GM19395 (cell line): ENCODE results near the gene RUNX3.
A peak's percentile ranks its signal among the peaks of the same experiment; 100 is the strongest.

ENCODE experiments used
- ATAC-seq: cut with Tn5 transposase; IDR thresholded peaks from one replicate; pipeline ENCODE4 v1.9.1; 2021; ENCODE audit warnings: mild to moderate bottlenecking, moderate library complexity; ENCODE audit not compliant: unreplicated experiment

Gene RUNX3

DNA sequence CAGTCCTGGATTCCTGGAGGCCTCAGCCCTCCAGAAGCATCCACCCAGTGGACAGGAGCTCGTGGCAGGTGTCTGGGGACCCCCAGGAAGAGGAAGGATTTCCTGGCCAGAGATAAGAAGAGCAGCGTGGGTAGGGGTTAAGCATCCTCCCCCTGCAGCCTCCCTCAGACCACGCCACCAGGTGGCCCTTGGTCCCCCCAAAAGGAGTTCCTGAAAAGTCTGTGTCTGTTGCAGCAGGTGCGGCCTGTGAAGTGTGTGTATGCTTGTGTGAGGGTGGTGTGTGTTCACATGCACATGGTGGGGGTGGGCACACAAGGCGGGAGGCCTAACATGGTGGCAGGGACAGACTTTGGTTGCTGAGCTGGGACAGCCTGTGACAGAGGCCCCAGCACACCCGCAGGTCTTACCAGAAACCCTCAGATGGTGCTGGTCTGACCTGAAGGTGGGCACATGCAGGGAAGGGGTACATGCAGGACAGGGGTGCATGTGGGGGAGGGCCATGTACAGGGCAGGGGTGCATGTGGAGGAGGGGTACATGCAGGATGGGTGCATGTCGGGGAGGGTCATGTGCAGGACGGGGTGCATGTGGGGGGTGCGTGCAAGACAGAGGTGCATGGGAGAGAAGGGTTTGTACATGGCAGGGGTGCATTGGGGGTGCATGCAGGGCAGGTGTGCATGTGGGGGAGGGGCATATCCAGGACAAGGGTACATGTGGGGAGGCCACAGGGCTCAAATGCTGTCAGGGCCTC is 18.2 kb upstream of the RUNX3 start:
- no peak for ATAC-seq

DNA sequence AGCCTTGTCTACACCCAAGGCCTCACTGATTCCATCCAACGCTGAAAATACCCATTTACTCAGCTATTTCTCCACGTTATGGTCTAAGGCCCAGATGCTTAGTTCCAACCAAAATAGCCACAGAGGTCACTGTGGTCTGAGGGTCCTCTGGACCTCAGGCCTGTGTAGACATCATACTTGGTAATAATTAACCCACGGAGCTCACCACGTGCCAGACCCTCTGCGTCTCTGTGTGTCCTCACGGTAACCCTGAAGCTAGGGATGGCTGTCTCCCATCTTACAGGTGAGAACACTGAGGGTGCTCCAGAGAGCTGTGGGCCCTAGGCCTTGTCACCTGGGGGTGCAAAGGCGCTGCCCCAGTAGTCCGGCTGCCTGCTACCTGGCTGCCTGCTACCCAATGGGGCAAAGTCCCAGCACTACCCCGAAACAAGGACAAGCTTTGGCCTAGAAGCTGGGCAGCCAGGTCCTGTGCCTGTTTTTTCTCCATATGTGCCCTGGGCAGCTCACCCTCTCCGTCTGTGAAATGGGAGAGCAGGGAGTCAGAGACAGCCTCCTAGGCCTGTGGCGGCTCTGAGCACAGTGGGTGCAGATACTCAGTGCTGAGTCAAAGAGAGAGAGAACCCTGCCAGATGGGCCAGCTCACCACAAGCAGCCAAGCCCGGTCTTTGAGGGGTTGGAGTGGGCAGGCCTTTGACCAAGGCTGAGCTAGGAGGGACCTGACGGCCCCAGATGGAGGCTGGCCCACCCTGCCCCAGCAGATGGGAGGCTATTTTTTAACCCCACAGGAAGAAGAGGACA is 17.0 kb upstream of the RUNX3 start:
- peak; percentile 91 for ATAC-seq

DNA sequence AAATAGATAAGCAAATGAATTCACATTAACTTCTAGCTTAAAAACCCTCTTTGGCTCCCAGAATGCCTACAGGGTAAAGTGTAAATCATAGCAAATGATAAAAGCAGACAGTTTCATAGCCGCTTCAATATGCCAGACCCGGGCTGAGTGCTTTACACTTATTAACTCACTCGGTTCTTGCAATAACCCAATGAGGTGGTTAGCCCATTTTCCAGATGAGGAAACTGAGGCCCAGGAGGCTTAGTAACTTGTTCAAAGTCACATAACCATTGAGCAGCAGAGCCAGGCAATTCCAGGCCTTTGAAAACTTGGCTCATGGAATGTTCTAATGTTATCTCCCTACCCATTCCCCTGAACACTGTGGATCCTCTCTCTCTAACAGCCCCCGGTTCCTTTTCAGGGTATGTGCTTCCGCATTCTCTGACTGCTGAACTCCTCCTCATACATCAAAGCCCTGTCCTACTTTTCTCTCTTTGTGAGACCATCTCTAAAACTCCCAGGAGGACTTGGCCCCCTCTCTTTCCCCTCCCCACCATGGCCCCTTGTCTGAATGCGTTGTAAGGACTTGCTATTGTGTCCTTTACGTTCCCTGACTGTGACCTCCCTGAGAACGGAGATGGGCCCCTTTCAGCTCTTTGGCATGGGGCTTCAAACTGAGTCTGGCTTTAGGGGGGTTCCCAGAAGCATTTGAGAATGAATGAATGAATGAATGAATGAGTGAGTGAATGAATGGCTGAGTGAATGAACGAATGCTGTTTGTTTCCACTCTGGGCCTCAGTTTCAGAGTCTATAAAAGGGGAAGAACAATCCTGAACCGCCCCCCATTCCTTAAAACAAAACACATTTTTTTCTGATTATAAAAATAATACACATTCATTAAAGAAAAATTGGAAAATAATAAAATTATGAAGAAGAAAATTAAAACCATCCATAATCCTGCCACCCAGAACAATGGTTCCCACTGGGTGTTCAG is 15.6 kb upstream of the RUNX3 start:
- no peak for ATAC-seq

DNA sequence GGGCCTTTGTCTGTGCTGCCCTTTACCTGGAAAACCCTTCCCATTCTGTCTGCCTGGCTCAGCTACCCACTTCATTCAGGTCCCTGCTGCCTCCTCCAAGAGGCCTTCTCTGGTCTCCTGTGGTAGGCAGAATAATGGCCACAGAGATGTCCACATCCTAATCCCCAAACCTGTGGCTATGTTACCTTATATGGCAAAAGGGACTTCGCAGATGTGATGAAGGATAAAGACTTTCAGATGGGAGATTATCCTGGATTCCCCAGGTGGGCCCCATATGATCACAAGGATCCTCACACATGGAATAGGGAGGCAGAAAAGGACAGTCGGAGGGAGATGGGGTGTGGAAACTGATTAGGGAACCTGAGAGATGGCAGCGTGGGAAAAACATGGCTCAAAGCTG is 14.2 kb upstream of the RUNX3 start:
- ATAC-seq = no peak

DNA sequence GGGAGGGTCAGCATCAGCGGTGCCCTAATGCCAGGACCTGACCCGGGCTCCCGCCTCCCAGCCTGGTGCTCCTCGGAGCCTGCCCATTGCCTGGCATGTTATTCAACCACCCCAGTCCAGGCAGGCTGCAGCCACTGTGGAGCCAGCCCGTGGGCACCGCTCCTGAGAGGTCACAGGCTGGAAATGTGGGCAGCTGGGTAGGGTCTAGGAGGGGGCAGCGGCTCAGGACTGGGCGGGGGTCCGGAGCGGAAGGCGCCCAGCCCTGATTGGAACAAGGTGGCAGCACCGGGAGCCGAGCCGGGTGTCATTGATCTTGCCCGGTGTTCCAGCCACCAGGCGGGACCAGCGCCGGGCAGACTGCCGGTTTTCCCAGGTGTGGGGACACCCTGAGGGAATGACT is 12.7 kb upstream of the RUNX3 start:
- ATAC-seq = no peak

DNA sequence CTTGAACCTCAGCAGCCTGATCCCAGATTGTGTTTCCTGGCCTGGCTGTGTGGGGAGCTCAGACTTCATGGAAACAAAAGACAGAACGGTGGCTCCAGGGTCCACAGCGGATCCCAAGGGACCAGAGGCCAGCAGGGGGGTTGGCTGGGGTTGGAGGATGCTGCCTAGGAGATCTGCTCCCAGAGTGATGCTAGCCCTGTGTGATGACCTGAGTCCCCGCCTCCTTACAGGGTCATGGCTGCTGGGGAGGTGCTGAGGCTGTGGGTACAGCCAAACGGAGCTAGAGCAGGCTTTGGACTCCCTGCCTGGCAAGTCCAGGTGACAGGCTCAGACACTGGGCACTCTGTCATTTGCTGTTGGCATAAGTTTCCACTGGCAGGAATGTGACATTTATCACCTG is 11.5 kb upstream of the RUNX3 start:
- no peak for ATAC-seq

DNA sequence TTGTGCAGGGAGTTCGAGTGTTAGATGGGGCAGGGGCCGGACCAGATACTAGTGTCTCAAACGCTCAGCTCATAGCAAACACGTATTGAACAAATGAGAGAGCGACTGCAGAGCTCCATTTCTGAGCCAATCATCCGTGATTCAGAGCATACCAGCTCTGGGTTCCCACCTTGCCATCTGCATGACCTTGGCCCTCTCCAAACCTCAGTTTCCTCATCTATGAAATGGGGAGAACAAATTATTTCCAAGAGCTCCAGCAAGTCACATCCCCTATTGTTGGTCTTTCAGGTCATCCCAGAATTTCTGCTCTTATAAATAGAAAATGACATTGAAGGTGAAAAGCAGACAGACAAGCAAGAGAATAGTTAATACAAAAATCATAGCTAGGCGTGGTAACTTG is 10.2 kb upstream of the RUNX3 start:
- ATAC-seq = no peak

DNA sequence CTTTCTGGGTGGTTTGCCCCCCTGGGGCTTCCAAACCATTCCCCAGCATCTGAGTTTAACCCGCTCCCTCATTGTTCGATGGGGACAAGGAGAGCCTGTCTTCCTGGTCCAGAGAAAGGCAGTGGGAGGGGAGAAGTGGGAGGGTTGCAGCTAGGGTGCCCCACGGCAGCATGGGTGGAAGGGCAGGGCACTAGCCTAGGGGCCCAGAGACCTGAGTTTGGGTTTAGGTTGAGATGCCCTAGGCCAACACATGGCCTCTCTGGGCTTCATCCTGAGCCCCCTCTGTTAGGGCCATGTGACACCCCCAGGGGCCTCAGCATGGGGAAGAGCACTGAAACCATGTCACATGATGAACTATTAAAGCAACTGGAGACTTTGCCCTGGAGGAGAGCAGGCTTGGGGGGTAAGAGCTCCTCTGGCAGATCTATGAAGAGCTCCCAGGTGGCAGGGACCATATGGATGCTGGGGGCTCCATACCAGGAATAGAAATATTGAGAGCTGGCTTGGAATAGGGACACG is 9.7 kb upstream of the RUNX3 start:
- no peak for ATAC-seq

DNA sequence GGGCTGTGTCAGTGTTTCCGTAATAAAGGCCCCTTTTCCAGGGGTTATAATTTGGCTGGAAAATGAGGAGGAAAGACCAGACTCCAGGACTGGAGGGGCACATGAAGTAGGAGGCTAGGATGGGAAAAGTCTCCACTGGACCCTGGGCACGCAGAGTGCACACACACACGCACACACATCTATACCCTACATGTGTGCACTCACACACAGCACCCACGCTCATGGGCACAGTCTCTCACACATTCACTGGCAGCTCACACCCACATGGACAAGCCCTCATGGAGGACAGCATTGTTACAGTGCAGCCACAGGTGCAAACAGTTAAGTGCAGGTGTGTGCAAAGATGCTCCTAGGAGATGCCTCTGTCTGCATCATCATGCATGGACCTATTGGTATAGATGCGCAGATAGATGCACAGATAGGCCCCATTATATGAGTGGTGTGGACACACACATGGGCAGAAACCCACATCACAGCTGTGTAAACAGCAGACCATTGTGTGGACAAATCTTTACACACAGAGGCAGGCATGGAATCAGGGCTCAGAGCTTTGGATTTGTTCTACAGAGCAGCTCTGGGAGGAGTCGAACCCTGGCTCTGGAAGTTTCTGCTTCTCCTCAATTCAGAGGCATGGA is 9.1 kb upstream of the RUNX3 start:
- no peak for ATAC-seq

DNA sequence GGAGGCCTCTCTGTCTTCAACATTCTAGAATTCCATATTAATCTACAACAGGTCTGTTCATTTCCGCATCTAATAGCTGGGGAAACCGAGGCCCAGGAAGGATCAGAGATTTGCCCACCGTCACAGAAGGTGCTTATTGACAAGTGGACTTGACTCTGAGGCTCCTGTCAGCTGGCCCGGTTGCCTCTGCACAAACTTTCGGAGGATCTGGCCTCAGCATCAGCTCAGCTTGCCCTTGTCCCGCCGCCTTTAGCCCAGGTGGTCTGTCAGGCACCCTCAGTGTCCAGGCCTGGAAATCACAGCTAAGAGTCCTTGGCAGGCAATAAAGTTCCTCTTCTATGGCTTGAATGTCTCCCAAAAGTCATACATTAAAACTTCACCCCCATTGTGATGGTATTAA is 8.2 kb upstream of the RUNX3 start:
- ATAC-seq = no peak

DNA sequence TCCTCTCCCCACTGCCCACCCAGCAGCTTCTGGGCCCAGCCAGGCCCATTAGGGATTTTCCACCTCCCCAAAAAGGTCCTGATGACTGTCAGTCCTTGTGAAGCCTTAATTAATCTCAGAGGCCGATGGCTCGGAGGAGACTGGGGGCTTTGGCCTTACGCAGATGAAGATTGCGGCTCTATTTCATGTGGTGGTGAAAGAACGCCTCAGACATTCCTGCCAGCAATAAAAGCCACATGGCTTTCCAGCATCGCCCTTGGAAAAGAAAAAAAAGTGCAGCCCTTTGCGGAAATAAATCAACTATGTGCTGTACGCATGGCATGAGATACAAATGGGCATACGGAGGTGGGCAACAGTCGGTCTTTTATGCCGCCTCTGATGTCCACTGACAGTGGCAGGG is 6.6 kb upstream of the RUNX3 start:
- no peak for ATAC-seq

DNA sequence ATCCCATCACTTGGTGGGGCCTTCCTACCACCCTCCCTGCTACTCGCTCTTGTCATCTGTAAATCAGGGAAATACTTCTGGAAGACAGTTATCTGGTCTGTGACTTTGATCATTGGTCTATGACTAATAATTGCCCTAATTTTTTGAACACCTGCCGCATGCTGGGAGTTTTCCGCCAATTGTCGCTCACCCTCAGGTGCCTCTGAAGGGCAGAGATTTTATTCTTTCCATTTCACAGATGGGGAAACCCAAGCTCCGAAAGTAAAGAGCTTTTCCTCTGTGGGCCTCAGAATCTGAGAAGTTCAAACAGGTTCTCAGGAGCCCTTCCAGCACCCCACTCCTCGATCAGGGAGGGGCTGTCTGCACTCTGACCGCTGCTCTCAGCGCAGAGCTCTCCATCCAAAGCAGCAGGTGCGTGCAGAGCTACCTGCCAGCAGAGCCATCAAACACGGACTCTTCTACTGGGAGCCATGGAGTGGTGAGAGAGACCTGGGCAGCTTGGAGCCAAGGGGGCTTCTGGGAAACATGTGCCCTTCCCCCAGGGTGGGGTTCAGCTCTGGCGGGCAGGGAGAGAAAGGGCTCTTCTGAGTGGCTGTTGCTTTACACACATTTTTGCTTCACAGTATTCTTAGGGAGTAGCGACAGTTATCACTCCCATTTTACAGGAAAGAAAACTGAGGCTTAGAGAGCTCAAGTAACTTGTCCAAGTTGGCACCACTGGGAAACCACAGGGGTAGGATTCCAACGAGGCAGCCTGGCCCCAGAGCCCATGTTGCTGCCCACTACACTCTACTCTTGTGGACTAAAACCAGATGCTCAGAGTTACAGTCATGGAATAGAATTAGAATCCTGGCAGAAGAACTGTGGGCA is 5.8 kb upstream of the RUNX3 start:
- ATAC-seq = no peak

DNA sequence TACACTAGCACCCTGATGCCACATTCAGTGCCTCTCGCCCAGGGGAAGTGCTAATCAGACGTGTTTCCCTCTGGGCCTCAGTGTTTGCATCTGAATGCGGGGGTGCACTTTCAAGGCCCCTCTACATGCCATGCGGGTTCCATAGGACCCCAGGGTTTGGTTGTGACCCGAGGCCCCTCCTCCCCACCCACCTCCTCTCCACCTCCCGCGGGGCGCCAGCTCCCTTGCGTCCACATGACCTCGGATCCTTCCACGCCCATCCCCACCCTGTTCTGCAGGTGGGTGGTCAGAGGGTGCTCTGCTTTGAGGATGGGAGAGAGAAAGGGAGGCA is 5.1 kb upstream of the RUNX3 start:
- ATAC-seq = no peak

DNA sequence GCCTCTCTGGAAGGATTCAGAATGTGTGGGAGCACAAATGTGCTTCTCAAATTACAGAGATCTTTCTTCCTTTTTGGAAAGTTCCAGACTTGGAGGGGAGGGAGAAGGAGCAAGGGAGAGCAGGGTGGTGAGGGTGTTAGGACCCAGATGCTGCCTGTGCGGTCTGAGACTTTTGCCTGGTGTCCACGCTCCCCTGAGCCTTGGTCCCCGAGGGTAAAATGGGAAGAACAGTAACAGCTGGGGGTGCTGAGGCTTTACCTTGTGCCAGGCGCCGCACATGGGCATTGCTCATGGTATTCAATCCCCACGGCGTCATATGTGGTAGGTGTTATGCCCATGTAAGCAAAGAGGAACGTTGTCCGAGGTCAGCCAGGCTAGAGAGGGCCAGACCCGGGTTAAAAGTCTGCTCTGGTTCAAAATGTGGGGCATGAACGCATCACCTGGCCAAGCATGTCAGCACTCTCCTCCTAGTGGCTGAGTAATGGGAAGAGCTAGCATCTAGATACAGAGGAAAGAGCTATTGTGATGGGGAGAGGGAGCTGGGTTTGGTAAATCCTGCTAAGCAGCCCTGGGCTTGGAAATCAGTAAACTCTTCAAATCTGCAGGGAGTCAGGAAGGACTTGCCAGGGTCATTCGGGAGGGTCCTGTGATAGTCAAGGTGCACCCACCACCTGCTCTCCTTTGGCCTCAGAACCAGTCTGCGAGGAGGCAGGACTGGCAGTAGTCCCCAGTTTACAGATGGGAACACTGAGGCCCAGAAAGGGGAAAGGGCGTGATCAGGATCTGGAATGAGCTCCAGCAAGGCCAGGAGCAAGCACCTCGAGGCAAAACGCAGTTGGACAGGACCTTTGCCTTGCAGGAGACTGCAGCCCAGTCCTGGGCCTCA is 4.5 kb upstream of the RUNX3 start:
- ATAC-seq = no peak

DNA sequence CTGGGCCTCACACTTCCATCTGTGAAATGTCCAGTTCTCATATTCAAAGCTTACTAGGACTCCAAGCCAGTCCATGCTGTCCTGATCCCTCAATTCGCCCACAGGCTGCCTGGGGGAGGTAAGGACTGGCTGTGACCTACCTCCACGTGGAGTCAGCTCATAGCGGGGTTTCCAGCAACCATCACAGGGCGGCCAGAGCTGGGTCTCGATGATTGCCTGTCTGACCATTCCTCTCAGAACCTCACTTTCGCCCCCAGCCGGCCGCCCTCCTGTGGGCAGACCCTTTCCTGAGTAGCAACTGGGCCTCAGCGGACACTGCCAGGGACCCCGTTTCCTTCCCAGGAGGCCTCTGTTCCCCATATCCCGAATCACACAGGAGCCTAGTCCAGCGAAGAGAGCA is 3.4 kb upstream of the RUNX3 start:
- no peak for ATAC-seq

DNA sequence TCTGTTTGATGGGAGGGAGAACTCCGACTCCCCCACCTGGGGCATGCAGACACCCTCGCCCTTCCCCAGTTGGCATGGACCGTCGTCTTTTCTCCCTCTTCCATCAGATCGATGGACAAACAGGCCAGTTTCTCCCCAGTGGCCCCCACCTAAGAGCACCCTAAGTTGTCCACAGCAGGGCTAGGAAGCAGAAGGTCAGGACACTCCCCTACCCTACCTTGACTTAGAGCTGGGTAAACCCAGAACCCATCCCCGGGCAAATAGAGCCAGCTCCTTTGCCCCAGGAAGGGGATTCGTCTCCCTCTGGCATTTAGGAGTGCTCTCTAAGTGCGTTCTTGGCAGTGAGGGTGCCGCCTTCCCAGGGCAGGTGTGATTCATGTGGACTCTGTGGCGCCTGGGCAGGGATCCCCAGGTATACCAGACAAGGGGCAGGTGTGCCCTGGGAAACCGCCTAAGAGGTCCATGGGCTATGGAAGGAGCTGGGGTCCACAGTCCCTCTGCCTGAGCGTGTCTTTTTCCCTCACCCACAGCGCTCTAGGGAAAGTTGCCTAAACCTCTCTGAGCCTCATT is 2.7 kb upstream of the RUNX3 start:
- no peak for ATAC-seq

DNA sequence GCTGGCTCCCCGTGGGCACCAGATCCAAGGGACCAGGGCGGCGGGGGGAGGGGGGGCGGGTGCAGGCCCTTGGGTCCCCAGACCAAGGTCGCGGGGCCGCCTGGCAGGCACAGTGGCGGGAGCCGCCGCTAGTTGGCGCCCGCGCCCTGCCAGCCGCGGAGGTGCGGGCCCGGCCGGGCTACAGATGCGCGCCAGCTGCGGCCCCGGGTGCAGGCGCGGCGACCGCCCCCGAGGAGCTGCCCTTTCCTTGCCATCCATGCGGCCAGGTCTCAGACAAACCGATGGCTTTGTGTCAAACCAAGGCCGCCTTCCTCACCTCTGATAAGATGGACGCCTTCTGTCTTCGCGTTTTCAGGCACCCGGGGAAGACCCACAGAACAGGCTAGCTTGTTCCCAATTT is 2.2 kb upstream of the RUNX3 start:
- no peak for ATAC-seq

DNA sequence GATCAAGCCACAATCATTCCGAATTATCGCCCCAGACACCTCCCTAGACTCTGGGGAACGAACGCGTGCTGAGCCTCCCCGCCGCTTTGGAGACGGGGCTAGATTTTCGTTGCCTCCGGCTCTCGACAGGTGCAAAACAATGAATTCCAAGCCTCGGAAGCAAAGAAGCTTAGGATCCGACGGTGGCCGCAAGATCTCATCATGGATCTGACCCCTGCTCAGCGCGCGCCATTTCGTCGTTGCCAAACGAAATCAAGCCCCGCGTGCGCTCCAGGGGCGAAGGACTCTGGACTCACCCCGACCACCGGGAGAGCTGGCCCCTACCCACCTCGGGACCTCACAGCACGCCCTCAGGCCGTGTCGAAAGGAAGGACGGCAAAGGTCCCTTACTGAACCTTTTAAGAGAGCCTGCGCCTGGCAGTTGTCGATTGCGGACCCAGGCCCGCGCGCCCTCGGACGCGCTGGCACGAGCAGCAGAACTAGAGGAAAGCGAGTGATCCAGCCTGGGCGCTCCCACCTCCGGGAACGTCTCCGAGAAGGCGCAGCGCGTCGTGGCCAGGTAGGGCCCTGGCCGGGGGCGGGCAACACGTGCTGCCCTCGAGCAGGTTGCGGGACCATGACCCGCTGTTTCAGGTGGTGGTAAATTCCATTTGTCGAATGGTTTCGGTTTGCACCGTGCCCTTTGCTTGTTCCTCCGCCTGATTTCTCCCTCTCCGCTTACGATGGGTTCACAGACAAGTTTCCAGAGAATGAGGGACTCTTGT is 1.6 kb upstream of the RUNX3 start:
- no peak for ATAC-seq
